T-helper 1 cell (primary cell): Measurements from ENCODE around the gene CLRN3.

Experiments
- DNase-seq, 5 donors: peaks; one replicate each; pipeline ENCODE4 v3.0.0-alpha.2; 2012 to 2020

The CLRN3 gene

DNA sequence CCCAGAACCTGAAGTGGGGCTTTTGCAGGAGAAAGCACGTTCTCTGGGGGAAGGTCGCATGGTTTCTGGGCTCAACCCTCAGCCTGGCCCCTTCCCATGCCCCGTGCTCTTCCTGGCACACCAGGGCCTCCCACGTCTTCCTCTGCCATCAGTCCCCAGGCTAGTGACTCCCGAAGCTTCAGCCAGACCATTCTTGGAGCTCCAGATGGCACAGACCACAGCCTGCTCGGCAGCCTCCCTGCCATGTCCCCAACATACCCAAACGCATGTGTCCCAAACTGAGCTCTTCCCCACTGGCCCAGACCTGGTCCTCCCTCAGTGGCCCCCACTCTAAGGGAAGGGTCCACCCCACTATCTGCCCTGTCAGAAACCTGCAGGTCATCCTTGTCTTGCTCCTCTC is 47.0 kb downstream of the CLRN3 start:
- DNase-seq = no peak

DNA sequence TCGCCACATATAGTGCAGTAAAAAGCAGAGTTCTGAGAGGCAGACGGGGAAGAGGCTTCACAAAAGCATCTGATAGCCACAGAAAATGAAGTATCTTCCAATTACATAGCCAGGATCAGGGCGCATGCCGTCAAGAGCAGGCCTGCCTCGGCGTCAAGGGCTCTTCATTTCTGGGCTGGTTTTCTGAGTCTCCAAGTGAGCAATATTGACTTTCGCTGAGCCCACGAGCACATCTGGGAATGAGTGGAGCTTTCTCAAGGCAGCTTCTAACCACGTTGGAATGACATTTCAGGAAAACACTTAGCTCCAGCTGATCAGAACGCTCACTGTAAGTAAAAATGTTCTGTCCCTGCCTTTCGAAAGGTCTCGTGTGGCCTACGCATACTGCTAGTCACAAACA is 51.9 kb downstream of the CLRN3 start:
- no peak for DNase-seq

DNA sequence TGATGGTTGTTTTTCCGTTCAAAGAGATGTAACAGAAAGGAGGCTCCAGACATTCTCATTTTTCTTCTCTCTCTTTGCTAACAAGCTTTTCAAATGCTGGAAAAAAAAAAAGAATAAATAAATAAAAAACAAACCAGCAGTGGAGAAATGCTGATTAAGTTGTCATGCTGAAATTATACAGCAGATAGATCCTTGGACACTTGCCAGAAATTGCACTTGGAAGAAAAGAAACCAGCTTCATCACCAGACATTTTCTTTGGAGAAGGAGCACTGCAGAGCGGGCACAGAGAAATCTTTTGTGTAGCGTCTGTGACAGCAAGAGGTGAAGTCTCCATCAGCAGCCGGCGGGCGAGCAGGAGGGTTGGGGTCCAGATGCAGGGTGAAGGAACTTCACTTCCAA is 55.8 kb downstream of the CLRN3 start:
- no peak for DNase-seq

DNA sequence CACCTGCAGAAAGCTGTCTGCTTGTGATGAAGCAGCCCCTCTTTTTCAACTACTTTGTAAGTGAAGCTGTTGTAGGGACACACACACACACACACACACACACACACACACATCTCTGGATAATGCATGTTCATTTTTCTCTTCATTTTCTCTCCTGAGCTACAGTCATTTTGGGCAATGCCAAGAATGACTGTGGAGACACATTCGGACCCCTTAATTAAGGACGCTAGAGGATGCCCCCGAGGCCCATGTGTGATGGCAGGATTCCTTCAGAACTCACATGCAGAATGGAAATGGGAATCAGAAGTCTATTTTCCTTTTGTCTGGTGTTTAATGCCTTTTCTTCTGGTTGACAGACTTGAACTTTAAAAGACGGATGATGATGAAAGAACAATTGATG is 56.6 kb downstream of the CLRN3 start:
- DNase-seq = no peak

DNA sequence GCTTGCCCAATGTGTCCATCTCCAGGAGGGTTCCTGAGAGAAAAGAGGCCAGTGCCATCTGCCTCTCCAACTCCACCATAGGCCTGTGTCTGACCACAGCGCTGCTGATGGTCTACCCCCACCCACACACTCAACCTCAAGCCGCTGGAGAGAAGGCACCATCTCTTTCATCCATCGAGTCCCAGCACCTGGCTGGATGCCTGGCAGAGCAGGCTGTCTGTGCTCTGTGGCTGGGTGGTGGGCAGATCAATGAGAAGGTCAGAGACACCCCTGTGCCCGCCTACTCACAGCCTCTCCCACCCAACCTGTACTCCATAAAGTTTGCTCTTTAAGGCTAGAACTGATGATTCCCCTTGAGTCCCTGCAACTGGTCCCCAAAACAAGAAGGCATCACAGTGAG is 58.0 kb downstream of the CLRN3 start:
- no peak for DNase-seq

DNA sequence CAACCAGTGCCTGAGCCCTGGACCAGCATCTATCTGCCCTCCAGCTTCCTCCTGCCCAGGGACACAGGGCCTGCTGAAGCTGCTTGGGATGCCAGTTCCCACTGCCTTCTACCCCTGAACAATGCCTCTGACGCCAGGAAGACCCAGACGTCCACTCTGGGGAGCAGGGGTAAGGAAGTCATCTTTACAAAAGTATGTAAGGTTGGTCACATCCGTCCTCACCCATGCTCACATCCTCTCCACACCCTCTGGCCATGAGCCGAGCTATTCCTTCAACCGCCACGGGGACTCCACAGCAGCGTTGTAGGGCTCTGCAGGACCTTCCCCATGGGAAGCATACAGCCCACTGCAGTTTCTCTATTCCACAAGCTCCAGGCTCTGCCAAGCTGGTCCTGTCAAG is 58.5 kb downstream of the CLRN3 start:
- DNase-seq = no peak

DNA sequence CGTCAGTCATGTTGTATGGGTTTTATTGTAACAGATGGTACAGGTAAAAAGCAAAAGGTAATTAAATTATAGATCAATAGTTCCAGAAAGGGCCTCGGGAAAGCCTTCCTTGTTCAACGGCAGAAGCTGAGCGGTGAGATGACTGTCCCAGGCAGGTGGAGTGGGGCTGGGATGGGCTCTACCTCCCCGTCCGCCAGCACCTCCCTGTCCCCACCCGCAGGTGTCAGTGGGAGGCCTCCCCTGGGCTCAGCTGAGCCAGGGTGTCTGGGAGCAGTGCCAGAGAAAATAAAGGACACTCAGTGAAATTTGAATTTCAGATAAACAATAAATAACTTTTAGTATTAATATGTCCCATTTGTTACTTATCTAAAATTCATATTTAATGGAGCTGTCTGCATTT is 58.9 kb downstream of the CLRN3 start:
- no peak for DNase-seq

DNA sequence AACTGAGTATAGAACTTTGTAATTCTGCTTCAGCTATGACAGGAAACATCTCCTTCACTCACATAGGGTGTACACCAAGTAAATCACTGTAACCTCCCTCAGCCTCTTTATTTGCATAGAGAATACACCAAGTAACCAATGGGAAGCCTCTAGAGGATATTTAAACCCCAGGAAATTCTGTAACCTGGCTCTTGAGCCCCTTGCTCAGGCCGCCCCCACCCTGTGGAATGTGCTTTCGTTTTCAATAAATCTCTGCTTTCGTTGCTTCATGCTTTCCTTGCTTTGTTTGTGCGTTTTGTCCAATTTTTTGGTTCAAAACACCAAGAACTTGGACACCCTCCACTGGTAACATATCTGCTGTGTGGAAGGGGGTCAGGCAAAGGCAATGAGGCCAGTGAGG is 60.2 kb downstream of the CLRN3 start:
- DNase-seq = no peak

DNA sequence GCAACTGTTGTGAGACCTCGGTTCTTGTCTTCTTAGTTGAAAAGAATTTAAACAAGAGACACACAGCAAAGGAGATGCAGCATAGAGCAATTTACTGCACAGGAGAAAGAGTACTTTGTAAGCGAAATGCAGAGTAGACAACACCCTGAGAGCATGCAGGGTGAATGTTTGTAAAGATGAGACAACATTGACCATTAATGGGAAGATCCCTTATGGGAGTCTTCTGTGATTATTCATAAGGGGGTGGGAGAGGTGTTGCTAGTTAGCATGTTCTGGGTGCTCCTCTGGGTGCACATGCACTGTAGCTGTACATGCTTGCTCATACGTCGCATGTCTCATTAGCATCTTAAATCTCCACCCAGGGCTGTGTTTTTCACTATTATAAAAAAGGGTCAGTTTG is 62.3 kb downstream of the CLRN3 start:
- no peak for DNase-seq
